Memory B cell (primary cell): ENCODE measurements around the gene RPL22.

Source experiments
- ATAC-seq: fragments of 150-1000 bp; cut with Tn5 transposase; 2 replicates; pipeline ENCODE4 v1.10.0; 2021; ENCODE audit warnings: low read depth, mild to moderate bottlenecking, moderate library complexity
- DNase-seq, 2 donors: peaks; one replicate each; pipeline ENCODE4 v3.0.0; 2022; ENCODE audit warnings: low spot score in 2 of 2
- H3K27ac Mint-ChIP-seq: one replicate; pipeline ENCODE4 v1.8.0; 2022; ENCODE audit warnings: mild to moderate bottlenecking, moderate library complexity, mixed read lengths
- H3K27me3 Mint-ChIP-seq: one replicate; pipeline ENCODE4 v1.8.0; 2022; ENCODE audit warnings: mixed read lengths
- H3K36me3 Mint-ChIP-seq: one replicate; pipeline ENCODE4 v1.8.0; 2022; ENCODE audit warnings: mild to moderate bottlenecking, mixed read lengths
- H3K4me1 Mint-ChIP-seq: one replicate; pipeline ENCODE4 v1.8.0; 2022; ENCODE audit warnings: mixed read lengths
- H3K4me3 Mint-ChIP-seq: one replicate; pipeline ENCODE4 v1.8.0; 2022; ENCODE audit warnings: mild to moderate bottlenecking, moderate library complexity, mixed read lengths
- H3K9me3 Mint-ChIP-seq: one replicate; pipeline ENCODE4 v1.8.0; 2022; ENCODE audit warnings: mixed read lengths

The RPL22 gene

GRCh38 chr1:6166655-6167390, 32.6 kb downstream of the RPL22 start:
- no peaks in the 10 kb centered on the region for H3K9me3 Mint-ChIP-seq
- no peak for ATAC-seq
- no peaks in the 10 kb centered on the region for H3K4me1 Mint-ChIP-seq
- no peak for DNase-seq
- H3K27ac Mint-ChIP-seq, result no peak overlapping the region
- no peak overlapping the region for H3K4me3 Mint-ChIP-seq
- H3K27me3 Mint-ChIP-seq, result peaks cover 20% of the 10 kb centered on the region
- H3K36me3 Mint-ChIP-seq, result no peaks in the 10 kb centered on the region

GRCh38 chr1:6166221-6166620, 33.2 kb downstream of the RPL22 start:
- H3K27ac Mint-ChIP-seq, result no peak overlapping the region
- no peaks in the 10 kb centered on the region for H3K4me1 Mint-ChIP-seq
- peaks cover 16% of the 10 kb centered on the region for H3K27me3 Mint-ChIP-seq
- H3K9me3 Mint-ChIP-seq, result no peaks in the 10 kb centered on the region
- no peak overlapping the region for H3K4me3 Mint-ChIP-seq
- H3K36me3 Mint-ChIP-seq, result no peaks in the 10 kb centered on the region
- no peak for DNase-seq
- no peak for ATAC-seq

- Mint-ChIP-seq H3K4me3 (no peak overlapping the region), H3K36me3 (no peaks in the 10 kb centered on the region), H3K27ac (no peak overlapping the region), H3K4me1 (no peaks in the 10 kb centered on the region), H3K27me3 (peaks cover 19% of the 10 kb centered on the region), H3K9me3 (no peaks in the 10 kb centered on the region)
- no peak for ATAC-seq
- DNase-seq, result no peak
Observed at GRCh38 chr1:6165441-6165985, 33.9 kb downstream of the RPL22 start.

GRCh38 chr1:6165027-6165426, 34.4 kb downstream of the RPL22 start:
- no peak for ATAC-seq
- Mint-ChIP-seq H3K9me3 (no peaks in the 10 kb centered on the region), H3K36me3 (no peaks in the 10 kb centered on the region), H3K4me1 (no peaks in the 10 kb centered on the region), H3K27ac (no peak overlapping the region), H3K27me3 (peaks cover 19% of the 10 kb centered on the region), H3K4me3 (no peak overlapping the region)
- no peak for DNase-seq

- no peaks in the 10 kb centered on the region for H3K4me1 Mint-ChIP-seq
- no peak for DNase-seq
- no peak overlapping the region for H3K4me3 Mint-ChIP-seq
- H3K9me3 Mint-ChIP-seq, result no peaks in the 10 kb centered on the region
- no peaks in the 10 kb centered on the region for H3K36me3 Mint-ChIP-seq
- ATAC-seq, result no peak
- no peak overlapping the region for H3K27ac Mint-ChIP-seq
- peaks cover 23% of the 10 kb centered on the region for H3K27me3 Mint-ChIP-seq
Observed at GRCh38 chr1:6163973-6164617, 35.3 kb downstream of the RPL22 start.

GRCh38 chr1:6163191-6163972, 36.0 kb downstream of the RPL22 start:
- Mint-ChIP-seq H3K36me3 (no peaks in the 10 kb centered on the region), H3K9me3 (no peaks in the 10 kb centered on the region), H3K27ac (no peak overlapping the region), H3K27me3 (peaks cover 25% of the 10 kb centered on the region), H3K4me3 (no peak overlapping the region), H3K4me1 (no peaks in the 10 kb centered on the region)
- DNase-seq (no peak), ATAC-seq (no peak)

- no peak overlapping the region for H3K4me3 Mint-ChIP-seq
- H3K36me3 Mint-ChIP-seq, result no peaks in the 10 kb centered on the region
- no peaks in the 10 kb centered on the region for H3K4me1 Mint-ChIP-seq
- H3K27me3 Mint-ChIP-seq, result peaks cover 28% of the 10 kb centered on the region
- no peaks in the 10 kb centered on the region for H3K9me3 Mint-ChIP-seq
- no peak overlapping the region for H3K27ac Mint-ChIP-seq
- no peak for ATAC-seq
- DNase-seq, result no peak
Observed at GRCh38 chr1:6162773-6163172, 36.6 kb downstream of the RPL22 start.

GRCh38 chr1:6162341-6162740, 37.1 kb downstream of the RPL22 start:
- ATAC-seq, result no peak
- H3K4me1 Mint-ChIP-seq, result no peaks in the 10 kb centered on the region
- no peak overlapping the region for H3K27ac Mint-ChIP-seq
- no peak for DNase-seq
- H3K9me3 Mint-ChIP-seq, result no peaks in the 10 kb centered on the region
- H3K4me3 Mint-ChIP-seq, result no peak overlapping the region
- H3K36me3 Mint-ChIP-seq, result no peaks in the 10 kb centered on the region
- H3K27me3 Mint-ChIP-seq, result peaks cover 26% of the 10 kb centered on the region

GRCh38 chr1:6158181-6158580, 41.2 kb downstream of the RPL22 start:
- H3K4me1 Mint-ChIP-seq, result no peaks in the 10 kb centered on the region
- ATAC-seq, result no peak
- H3K9me3 Mint-ChIP-seq, result no peaks in the 10 kb centered on the region
- H3K27me3 Mint-ChIP-seq, result peaks cover 14% of the 10 kb centered on the region
- H3K4me3 Mint-ChIP-seq, result no peak overlapping the region
- no peak for DNase-seq
- H3K27ac Mint-ChIP-seq, result no peak overlapping the region
- no peaks in the 10 kb centered on the region for H3K36me3 Mint-ChIP-seq

GRCh38 chr1:6157528-6158174, 41.7 kb downstream of the RPL22 start:
- Mint-ChIP-seq H3K9me3 (no peaks in the 10 kb centered on the region), H3K4me1 (no peaks in the 10 kb centered on the region), H3K27me3 (peaks cover 14% of the 10 kb centered on the region), H3K4me3 (no peak overlapping the region), H3K36me3 (no peaks in the 10 kb centered on the region), H3K27ac (no peak overlapping the region)
- DNase-seq (no peak), ATAC-seq (no peak)

GRCh38 chr1:6157132-6157527, 42.3 kb downstream of the RPL22 start:
- ATAC-seq (no peak), DNase-seq (no peak)
- Mint-ChIP-seq H3K4me1 (no peaks in the 10 kb centered on the region), H3K27ac (no peak overlapping the region), H3K9me3 (no peaks in the 10 kb centered on the region), H3K27me3 (peaks cover 12% of the 10 kb centered on the region), H3K4me3 (no peak overlapping the region), H3K36me3 (no peaks in the 10 kb centered on the region)

GRCh38 chr1:6154525-6155319, 44.7 kb downstream of the RPL22 start:
- DNase-seq, result no peak
- no peak overlapping the region for H3K27ac Mint-ChIP-seq
- H3K4me3 Mint-ChIP-seq, result no peak overlapping the region
- no peaks in the 10 kb centered on the region for H3K36me3 Mint-ChIP-seq
- ATAC-seq, result no peak
- H3K27me3 Mint-ChIP-seq, result peaks cover 7% of the 10 kb centered on the region
- no peaks in the 10 kb centered on the region for H3K9me3 Mint-ChIP-seq
- H3K4me1 Mint-ChIP-seq, result no peaks in the 10 kb centered on the region

- no peaks in the 10 kb centered on the region for H3K9me3 Mint-ChIP-seq
- no peak for DNase-seq
- no peak overlapping the region for H3K4me3 Mint-ChIP-seq
- peaks cover 4% of the 10 kb centered on the region for H3K4me1 Mint-ChIP-seq
- no peak overlapping the region for H3K27ac Mint-ChIP-seq
- ATAC-seq, result no peak
- no peaks in the 10 kb centered on the region for H3K36me3 Mint-ChIP-seq
- H3K27me3 Mint-ChIP-seq, result peaks cover 6% of the 10 kb centered on the region
Observed at GRCh38 chr1:6152882-6153281, 46.5 kb downstream of the RPL22 start.
